Transverse colon (tissue), 4 donors: Measurements from ENCODE around the gene PALS2. TPM values are rescaled to one million over a fixed set of nuclear protein-coding genes. Genes with fewer than 3 reads are reported as not detected.
A peak's percentile ranks its signal among the peaks of the same experiment; 100 is the strongest.

Experiments used
- DNase-seq: peaks from one replicate; pipeline ENCODE4 v3.0.0-alpha.2; 2019
- H3K27ac ChIP-seq, 4 donors: fragments of 200-600 bp; sonication (generic); 2 replicates each; pipeline ENCODE4 v1.5.1; 2016 to 2018; ENCODE audit warnings: inconsistent platforms in 4 of 4
- H3K27me3 ChIP-seq: fragments of 200-600 bp; sonication (generic); 2 replicates; pipeline ENCODE4 v1.5.1; 2017; ENCODE audit warnings: inconsistent platforms
- H3K36me3 ChIP-seq, 4 donors: fragments of 200-600 bp; sonication (generic); 2 replicates each; pipeline ENCODE4 v1.5.1; 2017 to 2019; ENCODE audit warnings: inconsistent platforms in 4 of 4
- H3K4me1 ChIP-seq, 4 donors: fragments of 200-600 bp; sonication (generic); 2 replicates each; pipeline ENCODE4 v1.5.1; 2017 to 2020; ENCODE audit warnings: inconsistent platforms in 4 of 4
- H3K4me3 ChIP-seq, 4 donors: fragments of 200-600 bp; sonication (generic); 1 replicate in 1 of 4; 2 replicates in 3 of 4; pipeline versions ENCODE4 v1.5.1 to v1.6.1; 2017 to 2019; ENCODE audit warnings: inconsistent platforms in 4 of 4
- H3K9me3 ChIP-seq, 2 donors: fragments of 200-600 bp; sonication (generic); 2 replicates each; pipeline ENCODE4 v1.5.1; 2017 to 2019; ENCODE audit warnings: inconsistent platforms in 2 of 2
- EP300 ChIP-seq: sonication (generic); formaldehyde crosslinking; IDR thresholded peaks from one replicate; pipeline ENCODE4 v1.6.1; 2017; ENCODE audit warnings: antibody characterized with exemption, low read depth
- POLR2A ChIP-seq: fragments of 450-650 bp; IDR thresholded peaks from one replicate; pipeline ENCODE4 v1.6.1; 2016; ENCODE audit warnings: antibody characterized with exemption, mild to moderate bottlenecking, moderate library complexity
- POLR2AphosphoS5 ChIP-seq, 3 donors: sonication (generic); formaldehyde crosslinking; IDR thresholded peaks; one replicate each; pipeline ENCODE4 v1.6.1; 2016; ENCODE audit warnings: antibody characterized with exemption in 3 of 3
- WGBS, 2 donors: methylation state at CpG; one replicate each; pipeline ENCODE4 v1.1.5; 2018; ENCODE audit warnings: low coverage in 1 of 2; 5-methylcytosine and 5-hydroxymethylcytosine counted together
- in situ Hi-C, 4 donors: fragments of 200-750 bp; cut with MboI; loops; one replicate each; pipeline versions ENCODE4 v1.15.0 to v1.15.1; 2017; ENCODE audit warnings: low sequenced_read_pairs in 3 of 4, low pct_ligation_motif_present in 1 of 4, low pct_unique_long_range_greater_than_20kb in 1 of 4
- intact Hi-C: fragments of 100-400 bp; cut with DNase I; formaldehyde crosslinking; loops from one replicate; pipeline ENCODE4 v1.15.1; 2023; ENCODE audit warnings: low total_unique reads
- total RNA-seq, 4 donors: library from RNA; depleted of rRNA; stranded (reverse); fragments of >200 nt; gene quantifications; one replicate each; pipeline ENCODE4 v1.1.0, GENCODE V29; 2016
- TF ChIP-seq, protein P1 (sequence below), 5 experiments: fragments of 200-600 bp in 3 of 5; fragments of 450-650 bp in 2 of 5; sonication (generic) in 3 of 5; IDR thresholded peaks; 1 replicate in 2 of 5; 2 replicates in 3 of 5; pipeline ENCODE4 v1.5.1; 2016 to 2017; ENCODE audit warnings: antibody characterized with exemption in 5 of 5, inconsistent platforms in 3 of 5, mild to moderate bottlenecking in 2 of 5, moderate library complexity in 1 of 5

The PALS2 gene, protein sequence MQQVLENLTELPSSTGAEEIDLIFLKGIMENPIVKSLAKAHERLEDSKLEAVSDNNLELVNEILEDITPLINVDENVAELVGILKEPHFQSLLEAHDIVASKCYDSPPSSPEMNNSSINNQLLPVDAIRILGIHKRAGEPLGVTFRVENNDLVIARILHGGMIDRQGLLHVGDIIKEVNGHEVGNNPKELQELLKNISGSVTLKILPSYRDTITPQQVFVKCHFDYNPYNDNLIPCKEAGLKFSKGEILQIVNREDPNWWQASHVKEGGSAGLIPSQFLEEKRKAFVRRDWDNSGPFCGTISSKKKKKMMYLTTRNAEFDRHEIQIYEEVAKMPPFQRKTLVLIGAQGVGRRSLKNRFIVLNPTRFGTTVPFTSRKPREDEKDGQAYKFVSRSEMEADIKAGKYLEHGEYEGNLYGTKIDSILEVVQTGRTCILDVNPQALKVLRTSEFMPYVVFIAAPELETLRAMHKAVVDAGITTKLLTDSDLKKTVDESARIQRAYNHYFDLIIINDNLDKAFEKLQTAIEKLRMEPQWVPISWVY
- total RNA-seq: 1 to 10 TPM in 3 of 4 donors, under 1 TPM in 1; 0.60 to 6.4 (median 4.9) TPM

DNA sequence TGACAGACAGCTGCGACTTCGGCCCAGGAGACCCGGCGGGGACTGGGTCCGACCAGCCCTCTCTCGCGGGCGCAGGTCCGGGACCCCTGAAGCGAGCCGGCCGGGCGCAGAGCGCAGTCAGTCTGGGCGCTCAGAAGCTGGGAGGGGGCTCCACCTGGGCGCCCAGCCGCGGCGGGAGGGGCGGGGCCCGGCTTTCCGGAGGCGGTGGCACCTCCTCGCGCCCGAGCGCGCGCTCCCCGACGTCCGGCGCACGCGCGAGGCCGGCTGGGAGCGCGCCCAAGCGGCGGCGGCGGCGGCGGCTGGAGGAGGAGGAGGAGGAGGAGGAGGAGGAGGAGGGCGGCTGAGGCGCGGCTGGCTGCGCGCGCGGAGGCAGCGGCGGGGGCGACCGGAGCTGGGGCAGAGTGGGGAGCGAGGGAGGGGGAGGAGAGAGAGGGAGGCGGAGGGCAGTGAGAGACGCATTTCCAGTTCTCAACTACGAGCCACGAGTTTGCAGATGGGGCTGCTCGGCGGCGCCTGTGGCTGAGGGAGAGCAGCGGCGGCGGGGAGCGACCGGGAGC is at the start of gene PALS2:
Gene PALS2 (plus strand): TSS at position 456 of the 557 bp plus-strand sequence. CDS start 50,216 bp downstream, outside the sequence.
- Histone ChIP-seq H3K27ac (peak within 1 kb of the TSS; percentile 61 to 82 (median 78)), H3K27me3 (peaks cover 39% of the 10 kb centered on the region), H3K4me1 (peaks cover 0 to 22% (median 7%) of the 10 kb centered on the region in 4 donors), H3K9me3 (no peaks in the 10 kb centered on the region), H3K36me3 (no peaks in the 10 kb centered on the region), H3K4me3 (peak within 1 kb of the TSS; percentile 60 to 85 (median 74))
- 0% methylated on average over 46 of the region's 69 CpGs; no CpG with 5 or more reads in 1 of the 2 donors for WGBS, 2 donors
- intact Hi-C loops: no loop called here
- no peak for TF ChIP-seq POLR2A
- TF ChIP-seq, protein P1, sequence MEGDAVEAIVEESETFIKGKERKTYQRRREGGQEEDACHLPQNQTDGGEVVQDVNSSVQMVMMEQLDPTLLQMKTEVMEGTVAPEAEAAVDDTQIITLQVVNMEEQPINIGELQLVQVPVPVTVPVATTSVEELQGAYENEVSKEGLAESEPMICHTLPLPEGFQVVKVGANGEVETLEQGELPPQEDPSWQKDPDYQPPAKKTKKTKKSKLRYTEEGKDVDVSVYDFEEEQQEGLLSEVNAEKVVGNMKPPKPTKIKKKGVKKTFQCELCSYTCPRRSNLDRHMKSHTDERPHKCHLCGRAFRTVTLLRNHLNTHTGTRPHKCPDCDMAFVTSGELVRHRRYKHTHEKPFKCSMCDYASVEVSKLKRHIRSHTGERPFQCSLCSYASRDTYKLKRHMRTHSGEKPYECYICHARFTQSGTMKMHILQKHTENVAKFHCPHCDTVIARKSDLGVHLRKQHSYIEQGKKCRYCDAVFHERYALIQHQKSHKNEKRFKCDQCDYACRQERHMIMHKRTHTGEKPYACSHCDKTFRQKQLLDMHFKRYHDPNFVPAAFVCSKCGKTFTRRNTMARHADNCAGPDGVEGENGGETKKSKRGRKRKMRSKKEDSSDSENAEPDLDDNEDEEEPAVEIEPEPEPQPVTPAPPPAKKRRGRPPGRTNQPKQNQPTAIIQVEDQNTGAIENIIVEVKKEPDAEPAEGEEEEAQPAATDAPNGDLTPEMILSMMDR (IDR thresholded peaks at IDR 0.05): no peak
- peak in 1 of 3 donors; percentile 16 for TF ChIP-seq POLR2AphosphoS5 (IDR thresholded peaks at IDR 0.05)
- in situ Hi-C loops: no loop called here
- DNase-seq: peak; percentile 81

DNA sequence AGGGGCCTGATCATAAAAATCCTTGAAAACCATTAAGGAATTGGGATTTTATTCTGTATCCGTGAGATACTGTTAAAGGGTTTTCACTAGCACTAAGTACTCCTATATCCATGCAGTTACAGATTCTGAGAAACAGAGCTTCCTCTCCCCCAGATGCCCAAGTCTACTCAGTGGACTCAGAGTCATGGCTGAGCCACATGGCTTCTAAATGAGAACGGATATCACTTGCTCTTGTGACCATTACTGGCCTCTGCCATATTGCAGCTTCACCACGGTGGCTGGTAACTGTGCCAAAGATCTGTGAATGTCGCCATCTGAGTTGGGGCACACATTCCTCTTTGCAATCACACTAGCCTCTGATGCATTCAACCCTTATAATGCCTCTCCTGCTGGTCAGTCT is 42.0 kb upstream of the PALS2 start:
- WGBS, 2 donors: 67 to 88% methylated on average over 1 to 4 of the region's 4 CpGs
- Histone ChIP-seq H3K27ac (no peak overlapping the region), H3K36me3 (no peaks in the 10 kb centered on the region), H3K4me1 (no peaks in the 10 kb centered on the region), H3K27me3 (no peaks in the 10 kb centered on the region), H3K9me3 (no peaks in the 10 kb centered on the region), H3K4me3 (no peak overlapping the region)
- TF ChIP-seq POLR2AphosphoS5 (IDR thresholded peaks at IDR 0.05): no peak
- TF ChIP-seq, protein P1 (IDR thresholded peaks at IDR 0.05): no peak
- no peak for TF ChIP-seq POLR2A
- TF ChIP-seq EP300: no peak
- intact Hi-C loops: no loop called here
- DNase-seq: no peak
- in situ Hi-C loops: no loop called here

DNA sequence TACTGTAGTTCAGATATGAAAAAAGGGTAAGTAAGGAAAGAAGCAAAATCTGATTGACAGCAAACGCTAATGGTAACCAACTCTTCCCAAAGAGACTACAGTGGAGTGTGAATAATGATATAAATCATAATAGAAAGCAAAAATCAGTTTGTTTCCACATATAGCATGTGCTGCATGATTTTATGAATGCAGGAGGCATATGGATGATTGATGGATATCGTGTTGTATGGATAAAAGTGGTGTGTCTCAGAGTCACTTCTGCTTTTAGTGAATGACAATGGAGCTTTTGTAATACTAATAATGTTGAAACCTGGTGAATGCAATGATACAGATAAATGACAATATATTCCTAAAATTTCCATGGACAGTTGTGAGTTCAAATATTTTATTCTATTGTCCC is 36.6 kb upstream of the PALS2 start:
- intact Hi-C loops: no loop called here
- no peak overlapping the region for H3K27ac ChIP-seq
- in situ Hi-C loops: no loop called here
- no peaks in the 10 kb centered on the region for H3K36me3 ChIP-seq
- no peaks in the 10 kb centered on the region for H3K27me3 ChIP-seq
- H3K9me3 ChIP-seq: no peaks in the 10 kb centered on the region
- no peak for TF ChIP-seq EP300
- TF ChIP-seq POLR2AphosphoS5 (IDR thresholded peaks at IDR 0.05): no peak
- TF ChIP-seq, protein P1 (IDR thresholded peaks at IDR 0.05): no peak
- no peak for TF ChIP-seq POLR2A
- WGBS, 2 donors: 62 to 71% methylated on average over 2 of the region's 2 CpGs
- no peak overlapping the region for H3K4me3 ChIP-seq
- no peaks in the 10 kb centered on the region for H3K4me1 ChIP-seq
- no peak for DNase-seq

DNA sequence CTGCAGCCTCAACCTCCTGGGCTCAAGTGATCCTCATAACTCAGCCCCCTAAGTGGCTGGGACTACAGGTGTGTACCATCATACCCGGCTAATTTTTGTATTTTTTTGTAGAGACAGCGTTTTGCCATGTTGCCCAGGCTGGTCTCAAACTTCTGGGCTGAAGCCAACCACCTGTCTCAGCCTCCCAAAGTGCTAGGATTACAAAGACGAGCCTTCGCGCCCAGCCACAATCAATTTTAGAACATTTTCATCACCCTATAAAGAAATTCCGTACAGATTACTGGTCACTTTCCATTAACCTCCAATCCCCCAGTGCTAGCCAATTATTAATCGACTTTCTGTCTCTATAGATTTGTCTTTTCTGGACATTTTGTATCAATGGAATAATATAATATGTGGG is 32.3 kb upstream of the PALS2 start:
- WGBS, 2 donors: 61 to 80% methylated on average over 7 of the region's 7 CpGs
- Histone ChIP-seq H3K27ac (no peak overlapping the region), H3K4me3 (no peak overlapping the region), H3K27me3 (no peaks in the 10 kb centered on the region), H3K36me3 (no peaks in the 10 kb centered on the region), H3K9me3 (no peaks in the 10 kb centered on the region), H3K4me1 (no peaks in the 10 kb centered on the region)
- intact Hi-C loops: no loop called here
- in situ Hi-C loops: no loop called here
- no peak for DNase-seq
- TF ChIP-seq EP300 (no peak), POLR2AphosphoS5 (IDR thresholded peaks at IDR 0.05) (no peak), POLR2A (no peak)
- TF ChIP-seq, protein P1 (IDR thresholded peaks at IDR 0.05): no peak
